Endothelial cell (in vitro differentiated cells): ENCODE results near the gene SCGB1C2. TPM values are rescaled to one million over a fixed set of nuclear protein-coding genes. Genes with fewer than 3 reads are reported as not detected.

Source experiments
- DNase-seq: peaks from one replicate; pipeline ENCODE4 v3.0.0; 2021; ENCODE audit warnings: low spot score
- H3K27ac Mint-ChIP-seq: one replicate; pipeline ENCODE4 v1.8.0; 2021; ENCODE audit warnings: mixed read lengths, inconsistent platforms; ENCODE audit not compliant: unreplicated experiment
- H3K27me3 Mint-ChIP-seq: one replicate; pipeline ENCODE4 v1.8.0; 2021; ENCODE audit warnings: mild to moderate bottlenecking, moderate library complexity, mixed read lengths, inconsistent platforms; ENCODE audit not compliant: unreplicated experiment
- H3K36me3 Mint-ChIP-seq: one replicate; pipeline ENCODE4 v1.8.0; 2021; ENCODE audit warnings: mild to moderate bottlenecking, low read depth, mixed read lengths, inconsistent platforms; ENCODE audit not compliant: unreplicated experiment
- H3K4me1 Mint-ChIP-seq: one replicate; pipeline ENCODE4 v1.8.0; 2021; ENCODE audit warnings: mild to moderate bottlenecking, mixed read lengths, inconsistent platforms; ENCODE audit not compliant: unreplicated experiment
- H3K4me3 Mint-ChIP-seq: one replicate; pipeline ENCODE4 v1.8.0; 2021; ENCODE audit warnings: mild to moderate bottlenecking, mixed read lengths, inconsistent platforms; ENCODE audit not compliant: unreplicated experiment
- H3K9me3 Mint-ChIP-seq: one replicate; pipeline ENCODE4 v1.8.0; 2021; ENCODE audit warnings: mixed read lengths, inconsistent platforms; ENCODE audit not compliant: unreplicated experiment
- CTCF ChIP-seq: fragments of 200-600 bp; sonication (generic); IDR thresholded peaks from one replicate; pipeline ENCODE4 v1.5.0; 2021; ENCODE audit warnings: antibody characterized with exemption; ENCODE audit not compliant: unreplicated experiment
- total RNA-seq: library from RNA; stranded (reverse); fragmentation: NEBNext Ultra II Directional; extraction: Animal tissue kit (Norgen Biotek cat#: 25700); gene quantifications from one replicate; pipeline ENCODE4 v1.2.1, GENCODE V29; 2021; ENCODE audit not compliant: unreplicated experiment

SCGB1C2 gene
- total RNA-seq, 1 donor from 2014 or later, result not detected

DNA sequence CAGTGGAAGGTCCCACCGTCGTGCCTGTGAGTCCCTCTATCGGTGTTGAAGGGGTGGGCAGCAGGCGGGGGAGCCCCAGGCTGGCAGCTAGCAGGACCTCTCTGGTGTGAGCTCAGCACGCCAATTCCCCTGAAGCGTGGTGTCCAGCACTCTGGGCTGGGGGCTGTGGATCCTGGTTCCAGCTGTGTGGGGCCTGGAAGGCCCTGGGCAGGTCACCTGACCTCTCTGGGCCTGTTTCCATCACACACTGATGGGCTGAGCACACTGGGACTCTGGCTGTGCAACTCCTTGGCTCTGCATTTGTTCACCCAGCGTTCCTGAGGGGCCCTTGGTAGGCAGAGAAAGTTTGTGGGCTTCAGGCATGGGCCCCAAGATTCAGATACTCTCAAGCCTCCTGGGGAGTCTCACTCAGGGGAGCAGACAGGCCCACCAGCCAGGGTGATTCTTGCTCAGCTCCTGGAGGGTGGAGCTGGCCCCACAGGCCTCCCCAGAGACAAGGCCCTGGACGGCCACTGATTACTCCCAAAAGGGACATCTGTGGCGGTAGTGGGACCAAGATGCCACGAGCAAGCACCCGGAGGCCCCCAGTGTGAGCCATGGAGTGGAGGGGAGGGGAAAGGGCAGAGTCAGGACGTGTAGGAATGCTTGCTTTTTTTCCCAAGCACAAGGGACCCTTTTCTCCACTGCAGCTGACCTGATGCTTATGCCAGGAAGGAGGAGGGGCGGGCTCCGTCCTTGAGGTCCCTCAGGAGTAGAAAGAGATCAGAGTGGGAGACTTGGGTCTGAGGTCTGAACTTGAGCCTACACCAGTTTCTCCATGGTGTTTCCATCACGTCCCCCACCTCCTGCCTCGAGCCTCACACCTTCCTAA, 8.5 kb downstream of the SCGB1C2 start:
- Mint-ChIP-seq H3K36me3 (no peaks in the 10 kb centered on the region), H3K4me3 (no peak overlapping the region), H3K27me3 (peaks cover 5% of the 10 kb centered on the region), H3K9me3 (no peaks in the 10 kb centered on the region), H3K27ac (no peak overlapping the region), H3K4me1 (no peaks in the 10 kb centered on the region)
- no peak for TF ChIP-seq CTCF
- DNase-seq, result peak; percentile 3

- DNase-seq, result peak; percentile 3
- TF ChIP-seq CTCF, result no peak
- Mint-ChIP-seq H3K36me3 (no peaks in the 10 kb centered on the region), H3K27ac (no peak overlapping the region), H3K27me3 (peaks cover 5% of the 10 kb centered on the region), H3K9me3 (no peaks in the 10 kb centered on the region), H3K4me1 (no peaks in the 10 kb centered on the region), H3K4me3 (no peak overlapping the region)
Observed at GRCh38 chr17:146546-146945, 9.2 kb downstream of the SCGB1C2 start.

- Mint-ChIP-seq H3K36me3 (no peaks in the 10 kb centered on the region), H3K9me3 (no peaks in the 10 kb centered on the region), H3K4me1 (no peaks in the 10 kb centered on the region), H3K27me3 (peaks cover 5% of the 10 kb centered on the region), H3K4me3 (no peak overlapping the region), H3K27ac (no peak overlapping the region)
- peak; percentile 6 for DNase-seq
- no peak for TF ChIP-seq CTCF
Observed at GRCh38 chr17:146983-147761, 9.8 kb downstream of the SCGB1C2 start.

GRCh38 chr17:147796-148740, 10.7 kb downstream of the SCGB1C2 start:
- peak; percentile 2 for DNase-seq
- Mint-ChIP-seq H3K27me3 (peaks cover 5% of the 10 kb centered on the region), H3K4me3 (no peak overlapping the region), H3K4me1 (no peaks in the 10 kb centered on the region), H3K9me3 (no peaks in the 10 kb centered on the region), H3K27ac (no peak overlapping the region), H3K36me3 (no peaks in the 10 kb centered on the region)
- TF ChIP-seq CTCF, result no peak
